ENCODE measurements around the gene KMT2B.
"Not testable (repeated sequence)": the region's sequence is repeated elsewhere in the genome, so short reads cannot be mapped to it uniquely, and the experiment has no call there.

- not testable (repeated sequence) for TF ChIP-seq MAX (IDR thresholded peaks at IDR 0.05); POLR2A (IDR thresholded peaks at IDR 0.05; ENCODE audit: control extremely low read depth in 1 of 2, low read depth in 2 of 2, low read length in 2 of 2); TBP (IDR thresholded peaks at IDR 0.05; ENCODE audit: low read depth, low read length)
Observed at GRCh38 chr19:35724132-35724531, 6.3 kb downstream of the KMT2B start.

Measured in H1 (cell line).